ENCODE results near the gene NSUN2.

NSUN2 gene

GRCh38 chr5:6556089-6556801 is 76.6 kb downstream of the NSUN2 start:
- Histone ChIP-seq H3K27me3 (replicated peaks; ENCODE audit: control insufficient read depth, insufficient read depth, low read length) (no peaks in the 10 kb centered on the region; the same call in 1 of the 2 replicates), H3K36me3 (ENCODE audit: control insufficient read depth, insufficient read depth, low read length) (no peaks in the 10 kb centered on the region), H3K4me3 (replicated peaks; ENCODE audit: low read depth, low read length) (no peak overlapping the region)
- TF ChIP-seq CTCF (IDR thresholded peaks at IDR 0.05; ENCODE audit: insufficient read depth, low read length, poor library complexity, severe bottlenecking) = no peak
- no peak for DNase-seq (ENCODE audit: extremely low read depth, insufficient read length)

DNA sequence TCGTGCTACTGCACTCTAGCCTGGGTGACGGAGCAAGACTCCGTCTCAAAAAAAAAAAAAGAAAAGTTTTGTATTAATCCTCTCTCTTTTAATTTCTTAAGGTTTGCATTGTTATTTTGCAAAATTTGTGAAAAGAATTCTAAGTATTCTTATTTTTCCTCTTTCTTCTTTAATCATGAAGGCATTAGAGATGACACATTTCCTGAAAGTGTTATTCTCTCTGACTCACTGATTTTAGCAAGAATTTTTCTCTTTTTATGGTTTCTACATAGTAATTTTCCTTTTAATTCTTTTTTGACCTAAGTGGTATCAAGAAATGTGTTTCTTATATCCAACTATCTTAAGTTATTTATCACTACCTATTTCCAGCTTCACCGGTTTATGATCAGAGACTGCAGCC is 78.0 kb downstream of the NSUN2 start:
- TF ChIP-seq CTCF (IDR thresholded peaks at IDR 0.05; ENCODE audit: insufficient read depth, low read length, poor library complexity, severe bottlenecking) = no peak
- Histone ChIP-seq H3K4me3 (replicated peaks; ENCODE audit: low read depth, low read length) (no peak overlapping the region), H3K27me3 (replicated peaks; ENCODE audit: control insufficient read depth, insufficient read depth, low read length) (no peaks in the 10 kb centered on the region; the same call in 1 of the 2 replicates), H3K36me3 (ENCODE audit: control insufficient read depth, insufficient read depth, low read length) (no peaks in the 10 kb centered on the region)
- no peak for DNase-seq (ENCODE audit: extremely low read depth, insufficient read length)

DNA sequence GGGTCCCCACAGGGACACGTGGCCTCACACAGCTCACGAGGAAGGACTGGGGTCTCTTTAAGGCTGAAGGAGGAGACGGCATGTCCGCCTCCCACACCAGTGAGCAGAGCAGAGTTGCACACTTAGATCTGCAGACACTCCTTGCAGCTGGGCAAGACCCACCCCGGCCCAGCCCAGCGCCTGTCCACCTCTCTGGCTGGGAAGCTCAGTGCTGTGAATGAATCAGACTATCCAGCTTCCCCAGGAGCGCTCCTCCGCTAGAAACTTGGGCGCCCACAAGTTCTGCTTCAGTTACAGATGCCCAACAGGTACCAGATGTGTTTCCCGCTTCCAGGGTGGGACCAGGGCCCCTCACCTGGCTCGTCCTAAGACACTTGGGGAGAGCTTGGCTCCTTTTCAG is 78.9 kb downstream of the NSUN2 start:
- Histone ChIP-seq H3K27me3 (replicated peaks; ENCODE audit: control insufficient read depth, insufficient read depth, low read length) (no peaks in the 10 kb centered on the region; the same call in 1 of the 2 replicates), H3K36me3 (ENCODE audit: control insufficient read depth, insufficient read depth, low read length) (no peaks in the 10 kb centered on the region), H3K4me3 (replicated peaks; ENCODE audit: low read depth, low read length) (no peak overlapping the region)
- TF ChIP-seq CTCF (IDR thresholded peaks at IDR 0.05; ENCODE audit: insufficient read depth, low read length, poor library complexity, severe bottlenecking) = no peak
- DNase-seq (ENCODE audit: extremely low read depth, insufficient read length) = no peak

GRCh38 chr5:6552612-6553011 is 80.2 kb downstream of the NSUN2 start:
- Histone ChIP-seq H3K4me3 (replicated peaks; ENCODE audit: low read depth, low read length) (no peak overlapping the region), H3K27me3 (replicated peaks; ENCODE audit: control insufficient read depth, insufficient read depth, low read length) (no peaks in the 10 kb centered on the region; the same call in 1 of the 2 replicates)

DNA sequence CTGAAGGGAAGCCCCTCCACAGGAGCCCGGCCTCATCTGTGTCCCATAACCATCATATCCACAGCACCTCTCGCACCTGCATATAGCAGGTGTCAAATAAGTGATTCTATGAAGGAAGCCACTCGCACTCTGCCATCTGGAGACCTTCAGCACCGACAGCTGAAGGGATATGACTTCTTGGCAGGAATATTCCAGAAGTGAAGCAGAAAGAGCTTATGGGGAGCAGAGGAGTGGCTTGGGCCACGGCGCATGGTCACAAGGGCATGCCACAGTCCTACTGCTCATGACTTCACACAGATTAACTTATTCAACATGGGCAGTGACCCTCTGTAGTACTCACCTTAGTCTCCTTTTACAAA is 80.9 kb downstream of the NSUN2 start:
- Histone ChIP-seq H3K4me3 (replicated peaks; ENCODE audit: low read depth, low read length) (no peak overlapping the region), H3K36me3 (ENCODE audit: control insufficient read depth, insufficient read depth, low read length) (no peaks in the 10 kb centered on the region), H3K27me3 (replicated peaks; ENCODE audit: control insufficient read depth, insufficient read depth, low read length) (no peaks in the 10 kb centered on the region; the same call in 1 of the 2 replicates)
- DNase-seq (ENCODE audit: extremely low read depth, insufficient read length) = no peak
- TF ChIP-seq CTCF (IDR thresholded peaks at IDR 0.05; ENCODE audit: insufficient read depth, low read length, poor library complexity, severe bottlenecking) = no peak

More at GRCh38 chr5:6552612-6553011, 80.2 kb downstream of the NSUN2 start:
- no peak for TF ChIP-seq CTCF (IDR thresholded peaks at IDR 0.05; ENCODE audit: insufficient read depth, low read length, poor library complexity, severe bottlenecking)
- no peak for DNase-seq (ENCODE audit: extremely low read depth, insufficient read length)
- no peaks in the 10 kb centered on the region for H3K36me3 ChIP-seq (ENCODE audit: control insufficient read depth, insufficient read depth, low read length)
